Measurements from ENCODE around the gene RBM39. TPM values are rescaled to one million over a fixed set of nuclear protein-coding genes. Genes with fewer than 3 reads are reported as not detected.

RBM39 gene
- total and polyA plus RNA-seq, 2 of the 13 experiments (the other 11 are each of a cell fraction or from before 2014, with no cell fraction given), result 788 to 920 TPM

DNA sequence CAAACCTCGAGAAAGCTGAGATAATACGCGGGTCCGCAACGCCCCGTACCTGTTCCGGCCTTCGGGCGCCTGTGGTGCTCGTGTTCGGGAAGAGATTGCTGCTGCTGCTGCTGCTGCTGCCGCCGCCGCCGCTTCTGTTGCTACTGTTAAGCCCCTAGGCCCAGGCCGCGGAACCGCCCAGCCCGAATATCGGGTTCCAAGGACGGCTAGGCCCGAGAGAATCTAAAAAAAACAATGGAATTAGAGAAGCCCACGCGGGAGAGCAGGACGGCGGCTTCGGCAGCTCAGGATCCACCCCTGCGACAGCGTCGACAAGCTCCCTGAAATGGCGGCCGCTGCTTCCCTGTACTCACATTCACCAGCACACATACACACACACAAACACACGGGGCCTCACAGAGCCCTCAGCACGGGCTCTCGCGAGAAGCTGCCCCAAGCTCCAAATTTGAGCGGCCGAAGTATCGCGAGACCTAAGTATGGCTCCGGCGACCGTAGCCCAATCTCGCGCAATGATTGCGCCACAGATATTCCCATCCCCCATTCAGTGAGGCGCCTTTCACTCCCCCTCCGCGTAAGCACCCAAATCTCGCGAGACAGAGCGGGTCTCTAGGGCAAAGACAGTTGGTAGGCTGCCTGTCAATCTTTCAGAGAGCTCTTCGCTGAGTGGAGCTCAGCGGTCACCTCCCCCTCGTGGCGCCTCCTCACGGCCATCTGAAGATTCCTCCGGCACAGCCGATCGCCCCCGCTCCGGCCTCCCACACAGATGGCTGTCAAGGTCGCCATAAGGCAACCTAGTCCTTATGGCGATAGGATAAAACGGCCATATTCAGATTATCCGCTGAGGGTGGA is at the start of gene RBM39 (continued):
- TF ChIP-seq, protein P1, sequence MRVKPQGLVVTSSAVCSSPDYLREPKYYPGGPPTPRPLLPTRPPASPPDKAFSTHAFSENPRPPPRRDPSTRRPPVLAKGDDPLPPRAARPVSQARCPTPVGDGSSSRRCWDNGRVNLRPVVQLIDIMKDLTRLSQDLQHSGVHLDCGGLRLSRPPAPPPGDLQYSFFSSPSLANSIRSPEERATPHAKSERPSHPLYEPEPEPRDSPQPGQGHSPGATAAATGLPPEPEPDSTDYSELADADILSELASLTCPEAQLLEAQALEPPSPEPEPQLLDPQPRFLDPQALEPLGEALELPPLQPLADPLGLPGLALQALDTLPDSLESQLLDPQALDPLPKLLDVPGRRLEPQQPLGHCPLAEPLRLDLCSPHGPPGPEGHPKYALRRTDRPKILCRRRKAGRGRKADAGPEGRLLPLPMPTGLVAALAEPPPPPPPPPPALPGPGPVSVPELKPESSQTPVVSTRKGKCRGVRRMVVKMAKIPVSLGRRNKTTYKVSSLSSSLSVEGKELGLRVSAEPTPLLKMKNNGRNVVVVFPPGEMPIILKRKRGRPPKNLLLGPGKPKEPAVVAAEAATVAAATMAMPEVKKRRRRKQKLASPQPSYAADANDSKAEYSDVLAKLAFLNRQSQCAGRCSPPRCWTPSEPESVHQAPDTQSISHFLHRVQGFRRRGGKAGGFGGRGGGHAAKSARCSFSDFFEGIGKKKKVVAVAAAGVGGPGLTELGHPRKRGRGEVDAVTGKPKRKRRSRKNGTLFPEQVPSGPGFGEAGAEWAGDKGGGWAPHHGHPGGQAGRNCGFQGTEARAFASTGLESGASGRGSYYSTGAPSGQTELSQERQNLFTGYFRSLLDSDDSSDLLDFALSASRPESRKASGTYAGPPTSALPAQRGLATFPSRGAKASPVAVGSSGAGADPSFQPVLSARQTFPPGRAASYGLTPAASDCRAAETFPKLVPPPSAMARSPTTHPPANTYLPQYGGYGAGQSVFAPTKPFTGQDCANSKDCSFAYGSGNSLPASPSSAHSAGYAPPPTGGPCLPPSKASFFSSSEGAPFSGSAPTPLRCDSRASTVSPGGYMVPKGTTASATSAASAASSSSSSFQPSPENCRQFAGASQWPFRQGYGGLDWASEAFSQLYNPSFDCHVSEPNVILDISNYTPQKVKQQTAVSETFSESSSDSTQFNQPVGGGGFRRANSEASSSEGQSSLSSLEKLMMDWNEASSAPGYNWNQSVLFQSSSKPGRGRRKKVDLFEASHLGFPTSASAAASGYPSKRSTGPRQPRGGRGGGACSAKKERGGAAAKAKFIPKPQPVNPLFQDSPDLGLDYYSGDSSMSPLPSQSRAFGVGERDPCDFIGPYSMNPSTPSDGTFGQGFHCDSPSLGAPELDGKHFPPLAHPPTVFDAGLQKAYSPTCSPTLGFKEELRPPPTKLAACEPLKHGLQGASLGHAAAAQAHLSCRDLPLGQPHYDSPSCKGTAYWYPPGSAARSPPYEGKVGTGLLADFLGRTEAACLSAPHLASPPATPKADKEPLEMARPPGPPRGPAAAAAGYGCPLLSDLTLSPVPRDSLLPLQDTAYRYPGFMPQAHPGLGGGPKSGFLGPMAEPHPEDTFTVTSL (CRISPR knock-in tag; IDR thresholded peaks at IDR 0.05; ENCODE audit: borderline replicate concordance), result 0 out of 2 replicates have a peak, but pooled peaks have one; percentile 28
- peak; percentile 97 for TF ChIP-seq CHD2 (IDR thresholded peaks at IDR 0.05; ENCODE audit: low read depth, low read length)
- TF ChIP-seq ZNF883 (CRISPR knock-in tag; IDR thresholded peaks at IDR 0.05; ENCODE audit: not compliant biosample characterization), result peak; percentile 95
- peak; percentile 84 for TF ChIP-seq HNRNPLL (IDR thresholded peaks at IDR 0.05; ENCODE audit: low read depth, low read length, poor library complexity, severe bottlenecking)
- 0 out of 2 replicates have a peak, but pooled peaks have one; percentile 21 for TF ChIP-seq SMARCC2 (IDR thresholded peaks at IDR 0.05)
- TF ChIP-seq, protein P2, sequence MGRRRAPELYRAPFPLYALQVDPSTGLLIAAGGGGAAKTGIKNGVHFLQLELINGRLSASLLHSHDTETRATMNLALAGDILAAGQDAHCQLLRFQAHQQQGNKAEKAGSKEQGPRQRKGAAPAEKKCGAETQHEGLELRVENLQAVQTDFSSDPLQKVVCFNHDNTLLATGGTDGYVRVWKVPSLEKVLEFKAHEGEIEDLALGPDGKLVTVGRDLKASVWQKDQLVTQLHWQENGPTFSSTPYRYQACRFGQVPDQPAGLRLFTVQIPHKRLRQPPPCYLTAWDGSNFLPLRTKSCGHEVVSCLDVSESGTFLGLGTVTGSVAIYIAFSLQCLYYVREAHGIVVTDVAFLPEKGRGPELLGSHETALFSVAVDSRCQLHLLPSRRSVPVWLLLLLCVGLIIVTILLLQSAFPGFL (CRISPR knock-in tag; IDR thresholded peaks at IDR 0.05), result peak; percentile 97
- peak; percentile 86; the same call in 1 of the 2 replicates for TF ChIP-seq U2AF2 (IDR thresholded peaks at IDR 0.05; ENCODE audit: low read depth, low read length)
- TF ChIP-seq, protein P3, sequence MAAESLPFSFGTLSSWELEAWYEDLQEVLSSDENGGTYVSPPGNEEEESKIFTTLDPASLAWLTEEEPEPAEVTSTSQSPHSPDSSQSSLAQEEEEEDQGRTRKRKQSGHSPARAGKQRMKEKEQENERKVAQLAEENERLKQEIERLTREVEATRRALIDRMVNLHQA (CRISPR knock-in tag; IDR thresholded peaks at IDR 0.05), result peak; percentile 90
- peak; percentile 96; the same call in 1 of the 2 replicates for TF ChIP-seq ZNF367 (CRISPR knock-in tag; IDR thresholded peaks at IDR 0.05; ENCODE audit: borderline replicate concordance)
- TF ChIP-seq MAFK (conservative IDR thresholded peaks at IDR 0.05 in 1 of 2, IDR thresholded peaks at IDR 0.05 in 1 of 2; ENCODE audit: low read length in 2 of 2), result 0 out of 4 replicates have a peak, but pooled peaks of 1 of the 2 experiments have one; percentile 0
- TF ChIP-seq KDM3A (CRISPR knock-in tag; IDR thresholded peaks at IDR 0.05; ENCODE audit: low read depth), result peak; percentile 98
- TF ChIP-seq, protein P4, sequence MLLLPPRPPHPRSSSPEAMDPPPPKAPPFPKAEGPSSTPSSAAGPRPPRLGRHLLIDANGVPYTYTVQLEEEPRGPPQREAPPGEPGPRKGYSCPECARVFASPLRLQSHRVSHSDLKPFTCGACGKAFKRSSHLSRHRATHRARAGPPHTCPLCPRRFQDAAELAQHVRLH (CRISPR knock-in tag; IDR thresholded peaks at IDR 0.05; ENCODE audit: borderline replicate concordance, low read depth), result peak; percentile 99
- TF ChIP-seq, protein P5, sequence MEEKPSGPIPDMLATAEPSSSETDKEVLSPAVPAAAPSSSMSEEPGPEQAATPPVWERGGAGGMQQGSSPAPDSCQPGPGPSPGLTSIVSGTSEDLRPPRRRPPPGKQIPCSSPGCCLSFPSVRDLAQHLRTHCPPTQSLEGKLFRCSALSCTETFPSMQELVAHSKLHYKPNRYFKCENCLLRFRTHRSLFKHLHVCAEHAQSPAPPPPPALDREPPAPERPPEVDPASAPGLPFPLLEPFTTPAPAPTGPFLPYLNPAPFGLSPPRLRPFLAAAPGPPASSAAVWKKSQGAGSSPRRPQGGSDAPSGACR (CRISPR knock-in tag; IDR thresholded peaks at IDR 0.05), result peak; percentile 82
- TF ChIP-seq SNRNP70 (IDR thresholded peaks at IDR 0.05; ENCODE audit: low read depth, low read length), result no peak
- peak; percentile 100 for TF ChIP-seq HOXA3 (CRISPR knock-in tag; IDR thresholded peaks at IDR 0.05)
- peak; percentile 93 for TF ChIP-seq AGO1 (IDR thresholded peaks at IDR 0.05; ENCODE audit: low read depth, low read length, poor library complexity, severe bottlenecking)
- TF ChIP-seq MED8 (CRISPR knock-in tag; IDR thresholded peaks at IDR 0.05; ENCODE audit: insufficient replicate concordance), result peak; percentile 98
- TF ChIP-seq KDM4B (CRISPR knock-in tag; IDR thresholded peaks at IDR 0.05), result peak; percentile 99; the same call in 1 of the 2 replicates
- peak; percentile 81 for TF ChIP-seq ZNF253 (CRISPR knock-in tag; IDR thresholded peaks at IDR 0.05; ENCODE audit: borderline replicate concordance)
- TF ChIP-seq KLF9 (CRISPR knock-in tag; IDR thresholded peaks at IDR 0.05; ENCODE audit: low read depth), result peak; percentile 92; the same call in 1 of the 2 replicates
